HG02970 (cell line): ENCODE data around the gene ANKRD55.
A peak's percentile ranks its signal among the peaks of the same experiment; 100 is the strongest.

Experiments used
- ATAC-seq: cut with Tn5 transposase; IDR thresholded peaks from one replicate; pipeline ENCODE4 v1.9.1; 2021; ENCODE audit warnings: mild to moderate bottlenecking, moderate library complexity, moderate number of reproducible peaks; ENCODE audit not compliant: unreplicated experiment, low FRiP score

Gene ANKRD55

GRCh38 chr5:56060276-56061110 lies 172.6 kb downstream of the ANKRD55 start:
- no peak for ATAC-seq

DNA sequence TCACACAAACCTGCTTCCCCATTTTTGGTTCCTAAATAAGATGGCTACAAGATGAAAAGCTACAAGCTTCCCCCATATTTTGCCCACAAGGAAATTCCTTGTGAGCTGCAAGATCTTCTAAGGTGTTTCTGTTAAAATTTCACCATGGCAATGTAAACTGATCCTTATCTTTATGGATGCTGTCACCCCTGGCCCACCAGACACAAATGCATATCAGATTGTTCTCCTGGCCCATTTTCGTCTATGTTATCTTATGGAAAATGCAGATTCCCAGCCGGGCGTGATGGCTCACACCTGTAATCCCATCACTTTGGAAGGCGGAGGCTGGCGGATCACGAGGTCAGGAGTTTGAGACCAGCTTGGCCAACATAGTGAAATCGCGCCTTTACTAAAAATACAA lies 173.3 kb downstream of the ANKRD55 start:
- ATAC-seq = no peak

DNA sequence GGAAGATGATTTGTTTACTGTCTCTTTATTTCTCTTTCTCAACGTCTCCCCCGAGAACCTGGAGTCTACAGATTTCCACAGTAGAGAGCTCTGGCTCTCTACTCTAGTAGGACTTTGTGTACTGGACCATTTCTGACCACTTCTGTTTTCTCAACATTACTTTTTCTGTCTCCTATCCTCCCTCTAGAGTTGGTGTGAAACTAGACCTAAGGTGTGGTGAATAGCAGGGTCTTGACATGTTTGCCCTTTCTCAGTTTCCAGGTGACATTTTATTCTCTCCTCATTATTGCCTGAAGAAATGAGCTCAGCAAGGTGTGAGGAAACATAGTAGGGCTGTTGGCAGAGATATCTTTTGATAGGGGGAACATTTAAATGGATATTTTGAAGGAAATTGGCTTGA lies 176.3 kb downstream of the ANKRD55 start:
- ATAC-seq = peak; percentile 49

- no peak for ATAC-seq
These were observed 177.3 kb downstream of the ANKRD55 start for GRCh38 chr5:56055859-56056258.

DNA sequence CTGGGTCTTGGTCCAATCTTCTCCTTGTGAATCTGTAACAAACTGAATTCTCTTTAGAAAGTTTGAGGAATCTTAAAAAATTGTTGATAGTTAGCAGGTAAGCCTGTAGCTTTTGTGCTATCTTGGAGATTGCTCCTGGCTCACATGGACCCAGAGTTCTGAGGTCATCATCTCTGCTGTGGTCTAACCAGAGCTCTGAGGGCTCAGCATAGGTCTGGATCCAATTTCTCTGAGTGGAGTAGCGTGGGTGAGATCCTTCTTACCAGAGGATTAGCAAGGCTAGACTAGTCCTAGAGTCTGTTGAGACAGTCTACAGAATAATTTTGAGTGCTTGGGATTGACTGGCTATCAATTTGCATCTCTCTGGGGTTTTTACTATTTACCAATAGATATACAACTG lies 177.8 kb downstream of the ANKRD55 start:
- no peak for ATAC-seq

GRCh38 chr5:56054666-56055065 lies 178.5 kb downstream of the ANKRD55 start:
- ATAC-seq = no peak

DNA sequence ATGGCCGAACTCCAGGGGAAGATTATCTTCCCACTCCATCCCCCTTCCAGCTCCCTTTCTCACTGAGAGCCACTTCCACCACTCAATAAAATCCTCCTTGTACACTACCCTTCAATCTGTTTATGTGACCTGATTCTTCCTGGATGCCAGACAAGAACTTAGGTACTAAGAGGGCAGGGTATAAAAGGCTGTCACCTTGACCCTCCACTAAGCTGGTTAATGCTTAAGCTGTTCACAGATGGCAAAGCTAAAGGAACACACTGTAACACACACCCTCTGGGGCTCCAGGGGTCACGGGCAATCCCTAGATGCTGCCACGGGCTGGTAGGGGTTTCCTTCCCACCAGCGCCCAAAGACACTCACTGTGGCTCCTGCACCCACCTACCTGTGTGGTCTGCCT lies 179.8 kb downstream of the ANKRD55 start:
- no peak for ATAC-seq

GRCh38 chr5:56052735-56053134 lies 180.4 kb downstream of the ANKRD55 start:
- ATAC-seq = no peak

DNA sequence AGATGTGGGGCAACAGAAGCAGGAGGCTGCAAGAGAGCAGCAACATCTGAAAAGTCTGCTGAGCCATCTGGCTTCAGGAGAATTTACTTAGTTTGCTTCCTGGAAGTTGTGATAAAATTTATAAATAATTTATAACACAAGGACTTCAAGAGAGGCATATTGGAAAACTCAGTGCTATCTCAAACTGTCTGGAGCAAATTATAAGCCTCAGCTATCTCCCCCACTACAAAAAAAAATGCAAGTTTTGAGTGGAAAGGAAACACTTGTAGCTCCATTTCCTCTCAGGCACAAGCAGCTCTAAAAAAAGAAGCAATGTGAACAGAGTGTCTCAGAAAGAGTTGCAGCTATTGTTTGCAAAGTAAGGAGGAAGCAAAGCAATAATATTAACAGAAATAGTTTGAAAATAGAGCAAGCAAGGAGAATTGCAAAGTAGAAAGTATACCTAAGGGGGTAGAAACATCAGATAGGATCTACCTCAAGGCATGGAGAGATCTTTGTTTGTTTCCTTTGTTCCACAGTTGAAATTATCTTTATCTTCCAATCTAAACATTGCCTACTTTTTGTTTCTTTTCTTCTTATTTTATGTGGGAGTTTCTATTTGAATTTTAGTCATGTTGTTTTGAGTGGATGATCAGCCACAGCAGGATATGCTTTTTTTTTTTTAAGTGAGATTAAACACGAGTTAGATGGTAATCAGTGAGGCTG lies 182.4 kb downstream of the ANKRD55 start:
- ATAC-seq = no peak
